ENCODE data around the gene SRPK1. TPM values are rescaled to one million over a fixed set of nuclear protein-coding genes. Genes with fewer than 3 reads are reported as not detected.
"Not testable (repeated sequence)": the region's sequence is repeated elsewhere in the genome, so short reads cannot be mapped to it uniquely, and the experiment has no call there.

The SRPK1 gene
- total RNA-seq, 2 donors from 2014 or later = 13.8 to 51.6 TPM

DNA sequence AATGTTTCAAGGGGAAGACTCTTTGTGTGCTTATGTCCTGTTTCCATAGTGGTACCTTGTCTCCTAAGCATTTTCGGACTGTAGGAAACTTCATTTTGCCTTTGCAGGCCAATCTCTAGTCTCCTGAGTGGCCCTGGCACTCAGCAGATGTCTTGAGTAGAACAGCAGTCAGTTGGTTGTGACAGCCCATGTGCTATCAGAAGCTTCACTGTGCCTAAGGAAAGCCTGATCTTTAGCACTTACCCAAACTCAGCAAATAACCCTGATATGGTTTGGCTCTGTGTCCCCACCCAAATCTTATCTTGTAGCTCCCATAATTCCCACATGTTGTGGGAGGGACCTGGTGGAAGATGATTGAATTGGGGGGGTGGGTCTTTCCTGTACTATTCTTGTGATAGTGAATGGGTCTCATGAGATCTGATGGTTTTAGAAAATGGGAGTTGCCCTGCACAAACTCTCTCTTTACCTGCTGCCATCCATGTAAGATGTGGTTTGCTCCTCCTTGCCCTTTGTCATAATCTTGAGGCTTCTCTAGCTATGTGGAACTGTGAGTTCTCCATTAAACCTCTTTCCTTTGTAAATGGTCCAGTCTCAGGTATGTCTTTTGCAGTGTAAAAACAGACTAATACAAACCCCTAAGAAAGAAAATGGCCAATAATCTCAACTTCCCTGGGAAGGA lies 15.9 kb upstream of the SRPK1 start:
- no peak for DNase-seq (ENCODE audit: low spot score)
- no peak for ATAC-seq (ENCODE audit: insufficient number of reproducible peaks, low FRiP score, low read depth)
- Histone ChIP-seq H3K4me1 (ENCODE audit: control insufficient read depth in 1 of 2, low read depth in 2 of 2) (no peaks in the 10 kb centered on the region), H3K9me3 (no peaks in the 10 kb centered on the region), H3K4me3 (no peak overlapping the region), H3K27me3 (replicated peaks; ENCODE audit: insufficient read depth) (no peaks in the 10 kb centered on the region), H3K36me3 (no peaks in the 10 kb centered on the region), H3K27ac (no peak overlapping the region)
- TF ChIP-seq, protein P1, sequence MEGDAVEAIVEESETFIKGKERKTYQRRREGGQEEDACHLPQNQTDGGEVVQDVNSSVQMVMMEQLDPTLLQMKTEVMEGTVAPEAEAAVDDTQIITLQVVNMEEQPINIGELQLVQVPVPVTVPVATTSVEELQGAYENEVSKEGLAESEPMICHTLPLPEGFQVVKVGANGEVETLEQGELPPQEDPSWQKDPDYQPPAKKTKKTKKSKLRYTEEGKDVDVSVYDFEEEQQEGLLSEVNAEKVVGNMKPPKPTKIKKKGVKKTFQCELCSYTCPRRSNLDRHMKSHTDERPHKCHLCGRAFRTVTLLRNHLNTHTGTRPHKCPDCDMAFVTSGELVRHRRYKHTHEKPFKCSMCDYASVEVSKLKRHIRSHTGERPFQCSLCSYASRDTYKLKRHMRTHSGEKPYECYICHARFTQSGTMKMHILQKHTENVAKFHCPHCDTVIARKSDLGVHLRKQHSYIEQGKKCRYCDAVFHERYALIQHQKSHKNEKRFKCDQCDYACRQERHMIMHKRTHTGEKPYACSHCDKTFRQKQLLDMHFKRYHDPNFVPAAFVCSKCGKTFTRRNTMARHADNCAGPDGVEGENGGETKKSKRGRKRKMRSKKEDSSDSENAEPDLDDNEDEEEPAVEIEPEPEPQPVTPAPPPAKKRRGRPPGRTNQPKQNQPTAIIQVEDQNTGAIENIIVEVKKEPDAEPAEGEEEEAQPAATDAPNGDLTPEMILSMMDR (IDR thresholded peaks at IDR 0.05) = no peak

DNA sequence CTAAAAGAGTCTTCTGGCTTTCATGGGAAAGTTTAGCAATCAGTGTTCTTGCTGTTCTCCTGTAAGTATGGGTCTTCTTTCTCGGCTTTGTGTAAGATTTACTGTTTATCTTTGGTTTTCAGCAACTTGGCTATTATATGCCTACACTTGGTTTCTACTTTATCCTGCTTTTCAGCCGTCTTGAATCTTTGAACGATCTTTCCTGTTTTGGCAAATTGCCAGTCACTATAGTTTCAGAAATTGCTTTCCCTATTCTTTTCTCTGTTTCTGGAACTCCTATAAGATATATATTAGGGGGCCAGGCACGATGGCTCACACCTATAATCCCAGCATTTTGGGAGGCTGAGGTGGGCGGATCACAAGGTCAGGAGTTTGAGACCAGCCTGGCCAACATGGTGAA lies 14.6 kb upstream of the SRPK1 start:
- ATAC-seq (ENCODE audit: insufficient number of reproducible peaks, low FRiP score, low read depth) (no peak), DNase-seq (ENCODE audit: low spot score) (no peak)
- H3K9me3 ChIP-seq = no peaks in the 10 kb centered on the region
- H3K36me3 ChIP-seq = no peaks in the 10 kb centered on the region
- H3K27me3 ChIP-seq (replicated peaks; ENCODE audit: insufficient read depth) = no peaks in the 10 kb centered on the region
- no peak overlapping the region for H3K4me3 ChIP-seq
- no peaks in the 10 kb centered on the region for H3K4me1 ChIP-seq (ENCODE audit: control insufficient read depth in 1 of 2, low read depth in 2 of 2)
- no peak overlapping the region for H3K27ac ChIP-seq
- TF ChIP-seq, protein P1 (IDR thresholded peaks at IDR 0.05) = no peak

DNA sequence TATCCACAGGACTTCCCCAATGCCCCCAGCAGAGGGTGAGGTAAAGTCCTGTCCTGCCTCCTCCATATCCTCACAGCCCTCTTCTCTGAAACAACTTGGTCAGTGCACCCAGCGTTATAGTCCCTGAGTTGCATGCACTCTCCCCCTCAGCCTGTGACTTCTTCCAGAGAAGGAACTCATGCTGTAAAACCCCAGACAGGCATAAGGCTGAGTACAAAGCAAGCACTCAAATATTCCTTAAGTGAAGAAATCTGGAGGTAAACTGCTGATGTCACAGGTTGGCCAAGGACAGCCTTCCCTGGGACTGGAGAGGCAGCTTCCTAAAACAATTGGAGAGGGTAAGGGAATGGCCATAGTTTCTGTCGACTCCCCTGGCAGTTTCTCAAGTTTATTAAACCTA lies 12.9 kb upstream of the SRPK1 start:
- H3K4me1 ChIP-seq (ENCODE audit: control insufficient read depth in 1 of 2, low read depth in 2 of 2) = no peaks in the 10 kb centered on the region
- no peaks in the 10 kb centered on the region for H3K27me3 ChIP-seq (replicated peaks; ENCODE audit: insufficient read depth)
- no peak overlapping the region for H3K27ac ChIP-seq
- H3K4me3 ChIP-seq = no peak overlapping the region
- ATAC-seq (ENCODE audit: insufficient number of reproducible peaks, low FRiP score, low read depth) = no peak
- TF ChIP-seq, protein P1 (IDR thresholded peaks at IDR 0.05) = no peak
- no peaks in the 10 kb centered on the region for H3K36me3 ChIP-seq
- H3K9me3 ChIP-seq = no peaks in the 10 kb centered on the region
- DNase-seq (ENCODE audit: low spot score) = no peak

DNA sequence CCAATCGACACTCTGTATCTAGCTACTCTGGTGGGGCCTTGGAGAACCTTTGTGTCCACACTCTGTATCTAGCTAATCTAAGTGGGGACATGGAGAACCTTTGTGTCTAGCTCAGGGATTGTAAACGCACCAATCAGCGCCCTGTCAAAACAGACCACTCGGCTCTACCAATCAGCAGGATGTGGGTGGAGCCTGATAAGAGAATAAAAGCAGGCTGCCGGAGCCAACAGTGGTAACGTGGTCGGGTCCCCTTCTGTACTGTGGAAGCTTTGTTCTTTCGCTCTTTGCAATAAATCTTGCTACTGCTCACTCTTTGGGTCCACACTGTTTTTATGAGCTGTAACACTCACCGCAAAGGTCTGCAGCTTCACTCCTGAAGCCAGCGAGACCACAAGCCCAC lies 11.0 kb upstream of the SRPK1 start:
- DNase-seq (ENCODE audit: low spot score); H3K27me3 ChIP-seq (replicated peaks; ENCODE audit: insufficient read depth); H3K4me1 ChIP-seq (ENCODE audit: control insufficient read depth in 1 of 2, low read depth in 2 of 2); ATAC-seq (ENCODE audit: insufficient number of reproducible peaks, low FRiP score, low read depth); H3K27ac ChIP-seq; H3K36me3 ChIP-seq; H3K9me3 ChIP-seq; H3K4me3 ChIP-seq: not testable (repeated sequence)

GRCh38 chr6:35931120-35931561 lies 10.2 kb upstream of the SRPK1 start:
- Histone ChIP-seq H3K27ac (no peak overlapping the region), H3K9me3 (no peaks in the 10 kb centered on the region), H3K4me1 (ENCODE audit: control insufficient read depth in 1 of 2, low read depth in 2 of 2) (no peaks in the 10 kb centered on the region), H3K36me3 (no peaks in the 10 kb centered on the region), H3K4me3 (no peak overlapping the region), H3K27me3 (replicated peaks; ENCODE audit: insufficient read depth) (no peaks in the 10 kb centered on the region)
- TF ChIP-seq, protein P1 (IDR thresholded peaks at IDR 0.05) = no peak
- ATAC-seq (ENCODE audit: insufficient number of reproducible peaks, low FRiP score, low read depth) (no peak), DNase-seq (ENCODE audit: low spot score) (no peak)

DNA sequence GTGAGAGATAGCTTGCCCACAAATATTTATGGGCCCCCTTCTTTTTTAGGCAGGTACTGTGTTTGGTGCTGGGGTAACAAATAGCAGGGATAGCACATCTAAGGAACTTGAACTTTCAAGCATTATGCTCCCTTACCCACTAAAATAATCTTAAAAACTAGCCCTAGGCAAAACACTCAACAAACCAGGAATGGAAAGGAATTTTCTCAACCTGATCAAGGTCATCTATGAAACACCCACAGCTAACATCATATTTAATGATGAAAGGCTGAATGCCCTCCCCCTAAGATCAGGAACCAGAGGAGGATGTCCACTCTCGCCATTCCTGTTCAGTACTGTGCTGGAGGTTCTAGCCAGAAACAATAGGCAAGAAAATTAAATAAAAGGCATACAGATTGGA lies 8.7 kb upstream of the SRPK1 start:
- no peak overlapping the region for H3K27ac ChIP-seq
- no peaks in the 10 kb centered on the region for H3K27me3 ChIP-seq (replicated peaks; ENCODE audit: insufficient read depth)
- no peak for ATAC-seq (ENCODE audit: insufficient number of reproducible peaks, low FRiP score, low read depth)
- DNase-seq (ENCODE audit: low spot score) = no peak
- no peaks in the 10 kb centered on the region for H3K4me1 ChIP-seq (ENCODE audit: control insufficient read depth in 1 of 2, low read depth in 2 of 2)
- H3K4me3 ChIP-seq = no peak overlapping the region
- no peaks in the 10 kb centered on the region for H3K9me3 ChIP-seq
- TF ChIP-seq, protein P1 (IDR thresholded peaks at IDR 0.05) = no peak
- no peaks in the 10 kb centered on the region for H3K36me3 ChIP-seq

All from thoracic aorta (tissue), 2 donors.